OCI-LY3 (cell line): ENCODE results near the gene GARRE1.

Source experiments
- CTCF ChIP-seq: fragments of 200-600, 300-600 bp; sonication (generic); IDR thresholded peaks from 2 replicates; pipeline ENCODE4 v1.5.1; 2014; ENCODE audit warnings: antibody characterized with exemption, low read length, low read depth
- EZH2phosphoT487 ChIP-seq: fragments of 200-600 bp; shearing (Covaris generic); IDR thresholded peaks from 2 replicates; pipeline ENCODE4 v1.6.1; 2018; ENCODE audit warnings: antibody characterized with exemption, mixed run types, low read depth

- no peak for TF ChIP-seq CTCF
- no peak for TF ChIP-seq EZH2phosphoT487
Measured at GRCh38 chr19:34232566-34233481, 21.5 kb upstream of the GARRE1 start.
